GM18502 (cell line): ENCODE results near the gene IFNW1.
"Not testable (repeated sequence)": the region's sequence is repeated elsewhere in the genome, so short reads cannot be mapped to it uniquely, and the experiment has no call there.

Experiments
- ATAC-seq: cut with Tn5 transposase; IDR thresholded peaks from one replicate; pipeline ENCODE4 v1.9.1; 2021; ENCODE audit warnings: mild to moderate bottlenecking; ENCODE audit not compliant: unreplicated experiment, poor library complexity

The IFNW1 gene

DNA sequence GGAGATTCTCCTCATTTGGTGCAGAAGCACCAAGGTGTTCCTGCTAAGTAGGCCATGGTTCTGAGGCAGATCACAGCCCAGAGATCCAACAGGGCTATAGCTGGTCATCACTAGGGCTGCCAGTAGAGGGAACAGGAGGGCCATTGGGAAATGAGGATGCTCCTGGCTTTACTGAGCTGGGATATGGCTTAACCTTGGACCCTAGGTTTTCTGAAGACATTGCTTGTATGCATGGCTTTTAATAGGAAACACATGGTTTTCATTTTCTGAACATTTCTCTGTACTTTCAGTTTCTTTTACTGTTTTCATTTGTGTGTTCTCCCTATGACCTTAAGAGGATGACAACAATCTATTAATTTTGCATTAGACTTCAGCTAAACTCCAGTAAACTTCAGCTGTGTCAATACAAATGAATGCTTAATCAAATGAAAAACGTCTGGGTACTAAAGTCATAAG, at the start of gene IFNW1:
TSS of gene IFNW1 (minus strand) at position 406 of the 456 bp plus-strand sequence. CDS start at position 144, 262 bp downstream.
- peak; percentile 58 for ATAC-seq

- not testable (repeated sequence) for ATAC-seq
These were observed 45.9 kb upstream of the IFNW1 start, which contains the start of gene IFNA4 for GRCh38 chr9:21187487-21187886. TSS of gene IFNA4 (minus strand) at chr9:21187587. CDS start at chr9:21187531, 56 bp downstream.

DNA sequence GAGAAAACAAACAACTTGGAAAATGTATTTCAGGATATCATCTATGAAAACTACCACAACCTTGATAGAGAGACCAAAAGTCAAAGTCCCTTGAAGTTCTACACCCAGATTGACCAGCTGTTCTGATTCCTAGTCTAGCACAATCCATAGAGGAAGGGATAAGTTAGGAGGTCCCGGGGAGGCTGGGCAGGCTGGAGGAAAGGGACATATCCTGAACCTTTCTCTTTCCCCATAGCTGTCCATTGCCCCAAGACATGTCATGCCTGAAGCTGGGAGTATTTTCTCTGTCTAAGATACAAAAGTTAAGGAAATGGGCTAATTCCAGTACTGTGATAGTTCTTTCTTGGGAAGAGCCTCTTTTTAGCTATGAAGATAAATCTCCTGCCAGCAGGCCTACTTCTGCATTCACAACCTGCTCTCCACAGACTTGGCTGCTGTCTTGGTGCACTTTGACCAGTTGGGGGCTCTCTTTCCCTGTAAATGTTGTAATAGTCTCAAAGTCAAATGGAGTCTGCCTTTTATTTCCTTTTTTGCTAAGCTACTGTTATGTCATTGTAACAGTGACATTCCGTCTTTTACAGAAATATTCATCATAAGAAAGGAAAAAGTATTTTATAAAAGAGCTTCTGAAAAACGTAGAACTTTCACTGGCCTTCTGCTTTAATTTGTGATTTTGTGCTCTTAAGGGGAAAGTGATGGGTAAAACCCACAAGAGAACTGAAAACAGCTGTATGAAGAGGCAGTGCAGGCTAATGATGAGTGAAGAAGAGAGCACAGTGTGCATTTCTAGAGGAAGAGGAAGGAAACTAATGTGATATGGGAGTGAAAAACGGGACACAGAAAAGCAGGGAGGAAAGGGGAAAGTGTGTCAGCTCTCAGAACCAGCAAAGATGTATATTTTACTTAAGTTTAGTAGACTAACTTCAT, 41.4 kb upstream of the IFNW1 start:
- ATAC-seq = peak; percentile 96

- ATAC-seq = no peak
These were observed 33.0 kb upstream of the IFNW1 start for GRCh38 chr9:21174671-21175070.

DNA sequence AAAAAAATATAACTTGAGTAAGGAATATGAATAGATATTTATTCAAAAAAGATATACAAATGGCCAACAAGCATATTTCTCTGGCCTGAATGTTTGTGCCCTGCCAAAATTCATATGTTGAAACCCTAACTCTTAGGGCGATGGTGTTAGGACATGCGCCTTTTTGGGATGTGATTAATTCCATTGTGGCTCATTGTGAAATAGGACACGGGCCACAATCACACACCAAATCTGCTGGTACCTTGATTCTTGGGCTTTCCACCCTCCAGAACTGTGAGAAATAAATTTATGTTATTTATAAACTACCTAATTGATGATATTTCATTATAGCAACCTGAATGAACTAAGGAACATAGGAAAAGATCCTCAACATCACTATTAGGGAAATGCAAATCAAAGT, 30.5 kb upstream of the IFNW1 start:
- ATAC-seq = no peak

- ATAC-seq = no peak
These were observed 29.7 kb upstream of the IFNW1 start for GRCh38 chr9:21171351-21171750.

DNA sequence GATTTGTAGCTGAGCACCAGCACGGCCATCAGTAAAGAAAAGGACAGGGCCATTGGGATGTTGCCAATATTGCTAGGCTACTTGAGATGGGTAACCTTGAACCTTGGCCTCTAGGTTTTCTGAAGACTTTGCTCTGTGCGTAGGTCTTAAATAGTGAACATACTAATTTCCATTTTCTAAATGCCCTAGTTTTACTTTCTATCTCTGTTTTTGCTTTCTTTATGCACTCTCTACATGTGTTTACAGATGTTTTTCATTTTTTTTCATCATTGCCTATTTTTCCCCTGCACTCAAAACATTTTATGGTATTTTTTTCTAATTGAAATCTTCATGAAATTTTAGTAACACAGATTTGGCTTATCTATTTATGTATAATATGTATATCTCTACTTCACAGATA, 24.9 kb upstream of the IFNW1 start, which contains the start of gene IFNA21:
TSS of gene IFNA21 (minus strand) at position 101 of the 400 bp plus-strand sequence. CDS start at position 53, 48 bp downstream.
- not testable (repeated sequence) for ATAC-seq

GRCh38 chr9:21165516-21165915, 23.9 kb upstream of the IFNW1 start:
- ATAC-seq = no peak

DNA sequence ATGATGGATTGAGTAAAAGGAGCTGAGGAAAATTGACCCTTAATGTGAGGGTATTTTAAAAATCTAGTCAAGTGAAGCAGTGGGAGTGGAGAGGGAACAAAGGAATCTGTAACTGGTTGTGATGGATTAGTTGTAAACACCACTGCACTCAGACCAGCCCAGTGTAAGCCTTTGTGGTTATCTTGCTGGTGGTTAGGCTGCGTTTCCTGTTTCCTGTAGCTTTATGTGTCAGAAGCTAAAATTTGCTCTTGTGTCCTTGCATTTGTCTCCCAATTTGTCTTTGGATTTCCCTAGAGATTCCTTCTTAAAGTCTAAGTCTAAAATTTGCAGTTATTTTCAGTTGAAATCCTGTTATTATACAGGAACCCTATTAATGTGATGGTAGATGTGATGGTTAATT, 18.5 kb upstream of the IFNW1 start:
- ATAC-seq = peak; percentile 97

DNA sequence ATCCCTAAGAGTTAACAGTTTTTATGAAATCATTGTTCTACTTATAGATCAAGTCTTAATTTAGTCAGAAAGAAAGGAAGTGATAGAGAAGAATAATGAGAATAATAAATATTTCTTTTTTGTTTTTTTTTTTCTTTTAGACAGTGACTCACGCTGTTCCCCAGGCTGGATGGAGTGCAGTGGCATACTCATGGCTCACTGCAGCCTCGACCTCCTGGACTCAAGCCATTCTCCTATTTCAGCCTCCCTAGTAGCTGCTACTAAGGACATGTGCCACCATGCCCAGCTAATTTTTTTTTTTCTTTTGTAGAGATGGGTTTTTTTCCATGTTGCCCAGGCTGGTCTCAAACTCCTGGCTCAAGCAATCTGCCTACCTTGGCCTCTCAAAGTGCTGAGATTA, 13.9 kb upstream of the IFNW1 start:
- ATAC-seq = no peak

DNA sequence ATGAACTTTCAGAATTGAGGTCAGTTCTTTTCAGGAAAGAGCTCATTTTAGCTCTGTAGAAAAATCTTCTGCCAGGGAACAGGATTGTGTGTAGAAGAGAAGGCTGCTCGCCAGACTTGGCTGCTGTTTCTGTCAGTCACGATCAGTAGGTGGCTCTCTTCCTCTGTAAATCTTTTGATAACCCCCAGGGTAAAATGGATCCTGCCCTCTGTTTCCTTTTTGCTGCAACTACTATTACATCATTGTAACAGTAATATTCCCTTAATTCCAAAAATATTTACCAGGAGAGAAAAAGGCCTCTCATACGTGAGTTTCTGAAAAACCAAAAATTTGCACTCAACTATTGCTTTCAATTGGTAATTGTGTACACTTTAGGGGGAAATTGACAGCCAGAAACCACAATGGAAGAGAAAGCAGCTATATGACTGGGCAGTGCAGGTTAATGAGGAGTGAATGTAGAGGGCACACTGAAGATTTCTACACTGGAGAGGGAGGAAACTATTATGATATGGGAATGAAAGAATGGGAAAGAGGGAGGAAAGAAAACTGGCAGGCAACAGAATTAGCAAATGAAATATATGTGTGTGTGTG, 12.5 kb upstream of the IFNW1 start:
- peak; percentile 89 for ATAC-seq

GRCh38 chr9:21153336-21154017, 11.8 kb upstream of the IFNW1 start:
- peak; percentile 37 for ATAC-seq

DNA sequence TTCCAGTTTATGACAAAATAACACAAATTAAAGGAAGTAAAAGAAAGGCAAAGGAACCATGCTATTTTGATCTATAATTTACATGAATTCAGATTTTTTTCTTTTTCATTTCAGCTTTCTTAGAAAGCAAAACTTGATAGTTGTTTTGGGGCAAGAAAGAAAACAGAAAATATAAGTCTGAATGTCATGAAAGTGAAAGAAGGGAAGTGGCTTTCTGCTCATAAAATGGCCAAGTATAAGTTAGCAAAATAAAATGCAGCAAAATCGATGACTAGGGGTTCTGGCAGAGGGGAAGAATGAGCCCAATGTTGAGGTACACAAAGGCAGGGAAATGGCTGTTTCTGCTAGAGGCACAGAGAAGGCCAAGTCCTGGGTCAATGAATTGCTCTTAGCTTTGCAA, 3.0 kb upstream of the IFNW1 start:
- ATAC-seq = peak; percentile 79

- ATAC-seq = no peak
These were observed 4.6 kb downstream of the IFNW1 start for GRCh38 chr9:21137020-21137419.

GRCh38 chr9:21135736-21136135, 5.9 kb downstream of the IFNW1 start:
- ATAC-seq = no peak

GRCh38 chr9:21128186-21128585, 13.4 kb downstream of the IFNW1 start:
- ATAC-seq = not testable (repeated sequence)

GRCh38 chr9:21121595-21122251, 19.9 kb downstream of the IFNW1 start:
- ATAC-seq = peak; percentile 96

- ATAC-seq = no peak
These were observed 20.6 kb downstream of the IFNW1 start for GRCh38 chr9:21121079-21121478.

DNA sequence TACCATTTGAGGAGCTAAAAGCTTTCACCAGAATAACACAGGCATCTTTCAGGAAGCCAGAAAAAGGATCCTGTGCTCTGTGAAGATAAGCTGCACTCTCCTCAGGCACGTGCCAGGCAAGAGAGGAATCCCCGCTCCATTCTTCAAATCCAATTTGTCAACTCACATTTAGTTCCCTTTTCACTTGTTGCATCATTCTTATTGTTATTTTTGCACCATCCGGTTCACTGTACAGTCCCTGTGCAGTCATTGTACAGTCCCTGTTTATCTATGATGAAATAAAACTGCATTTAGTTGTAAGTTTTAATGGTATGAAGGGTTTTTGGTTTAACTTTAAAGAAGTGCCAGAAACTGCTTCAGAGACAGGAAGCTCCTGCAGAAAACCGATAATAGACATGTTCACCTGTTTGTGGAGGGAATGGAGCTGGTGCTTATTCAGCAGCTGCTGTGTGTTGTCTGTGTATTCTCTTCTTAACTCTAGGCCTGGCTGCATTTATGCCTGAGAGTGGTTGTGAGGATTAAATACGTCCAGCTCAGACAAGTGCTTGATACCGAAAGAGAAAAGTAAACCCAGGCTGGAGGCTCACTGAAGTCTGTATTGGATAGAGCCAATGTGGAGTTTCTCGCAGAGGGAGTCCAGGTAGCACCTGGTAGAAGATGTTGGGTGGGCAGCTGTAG, 22.4 kb downstream of the IFNW1 start:
- peak; percentile 52 for ATAC-seq

GRCh38 chr9:21114311-21114710, 27.3 kb downstream of the IFNW1 start:
- no peak for ATAC-seq
